ENCODE data around the gene PDCD1.
"Not testable (repeated sequence)": the region's sequence is repeated elsewhere in the genome, so short reads cannot be mapped to it uniquely, and the experiment has no call there.

GRCh38 chr2:241907831-241908230 is 49.1 kb upstream of the PDCD1 start:
- TF ChIP-seq CBX2 (IDR thresholded peaks at IDR 0.05; ENCODE audit: low read depth, low read length); CBX2 (CRISPR knock-in tag; IDR thresholded peaks at IDR 0.05; ENCODE audit: low read depth); ZNF776 (CRISPR knock-in tag; IDR thresholded peaks at IDR 0.05); HOXA7 (CRISPR knock-in tag; IDR thresholded peaks at IDR 0.05): not testable (repeated sequence)
